Cerebellar cortex (tissue), 1 donor: ENCODE results near the gene TCEAL8.

ENCODE experiments used
- DNase-seq: peaks from one replicate; pipeline ENCODE4 v3.0.0-alpha.2; 2015; ENCODE audit warnings: low spot score

Gene TCEAL8

DNA sequence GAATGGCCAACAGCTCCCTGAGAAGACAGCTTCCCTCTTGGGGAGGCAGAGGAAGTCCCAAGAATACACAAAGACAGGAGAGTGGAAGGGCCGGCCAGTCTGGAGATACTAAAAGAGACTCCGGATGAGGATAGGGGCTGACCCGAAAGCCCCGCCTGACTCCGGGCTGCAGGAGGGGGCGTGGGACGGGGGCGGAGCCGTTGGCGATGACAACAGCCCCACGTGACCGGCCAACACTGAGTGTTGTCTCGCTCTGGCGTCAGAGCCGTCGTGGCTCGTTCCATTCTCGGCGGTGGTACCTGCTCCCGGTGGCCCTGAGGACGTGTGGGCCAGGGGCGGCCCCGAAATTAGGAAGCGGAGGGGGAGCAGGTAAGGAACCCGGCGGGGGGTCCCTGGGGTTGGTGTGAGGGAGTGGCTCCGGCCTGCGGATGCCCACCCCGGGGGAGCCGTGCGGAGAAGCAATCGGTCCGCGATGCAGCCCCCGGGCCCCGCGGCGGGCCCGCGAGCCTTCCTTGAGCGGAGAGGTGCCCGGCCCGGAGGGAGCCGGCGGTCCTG is 40.0 kb downstream of the TCEAL8 start, which contains the start of gene BEX4:
TSS of gene BEX4 (plus strand) at position 239 of the 555 bp plus-strand sequence. CDS start 1,046 bp downstream, outside the sequence.
- DNase-seq, result peak; percentile 83

DNA sequence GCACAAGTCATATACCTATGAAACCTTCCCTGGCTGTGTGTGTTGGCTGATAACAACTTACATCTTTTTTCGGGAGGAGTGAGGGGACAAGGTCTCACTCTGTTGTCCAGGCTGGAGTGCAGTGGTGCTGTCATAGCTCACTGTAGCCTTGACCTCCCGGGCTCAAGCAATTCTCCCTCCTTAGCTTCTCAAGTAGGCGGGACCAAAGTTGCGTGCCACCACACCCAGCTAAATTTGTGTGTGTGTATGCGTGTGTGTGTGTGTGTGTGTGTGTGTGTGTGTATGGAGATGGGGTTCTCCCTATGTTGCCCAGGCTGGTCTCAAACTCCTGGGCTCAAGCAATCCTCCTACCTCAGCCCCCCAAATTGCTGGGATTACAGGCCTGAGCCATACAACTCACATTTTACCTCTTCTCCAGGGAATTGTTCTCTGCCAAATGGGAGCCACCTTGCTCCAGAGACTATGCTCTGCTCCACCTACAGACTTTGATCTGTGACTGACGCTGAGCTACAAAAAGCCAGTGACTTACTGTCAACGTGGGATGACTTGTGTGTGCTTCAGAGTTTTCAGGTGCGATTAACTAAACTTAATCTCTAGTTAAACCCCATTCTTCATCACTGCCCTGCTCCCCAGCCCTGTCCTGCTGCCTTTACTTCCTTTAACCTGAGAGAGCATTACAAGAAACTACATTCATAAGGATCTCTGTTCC is 42.1 kb downstream of the TCEAL8 start:
- DNase-seq, result no peak

DNA sequence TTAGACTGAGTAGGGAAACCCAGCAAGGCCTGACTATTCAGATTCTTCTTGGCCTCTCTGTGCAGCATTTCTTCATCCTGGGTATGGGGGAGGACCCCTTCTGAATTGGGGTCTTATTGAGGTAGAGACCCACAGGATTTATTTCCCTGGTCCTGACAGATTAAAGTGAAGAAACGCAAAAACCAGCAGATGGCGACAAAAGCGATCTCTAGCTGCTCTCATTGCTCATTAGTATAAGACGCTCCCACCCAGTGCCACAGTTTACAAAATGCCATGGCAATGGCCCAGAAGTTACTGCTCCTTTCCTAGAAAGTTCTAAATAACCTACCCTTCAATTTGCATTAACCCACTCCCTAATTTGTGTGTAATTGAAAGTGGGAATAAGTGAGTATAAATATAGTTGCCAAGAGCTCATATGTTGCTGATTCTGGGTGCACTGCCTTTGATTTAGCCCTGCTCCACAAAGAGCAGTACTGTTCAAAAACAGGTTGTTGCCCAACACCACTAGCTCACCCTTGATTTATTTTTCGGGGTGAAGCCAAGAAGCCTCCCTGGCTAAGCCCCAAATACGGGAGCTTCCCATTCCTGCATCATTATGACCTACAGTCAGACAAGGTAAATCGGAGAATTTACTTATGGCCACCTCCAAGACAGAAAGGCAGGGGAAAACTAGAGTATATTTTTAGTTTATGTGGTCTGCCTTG is 43.8 kb downstream of the TCEAL8 start:
- peak; percentile 65 for DNase-seq

DNA sequence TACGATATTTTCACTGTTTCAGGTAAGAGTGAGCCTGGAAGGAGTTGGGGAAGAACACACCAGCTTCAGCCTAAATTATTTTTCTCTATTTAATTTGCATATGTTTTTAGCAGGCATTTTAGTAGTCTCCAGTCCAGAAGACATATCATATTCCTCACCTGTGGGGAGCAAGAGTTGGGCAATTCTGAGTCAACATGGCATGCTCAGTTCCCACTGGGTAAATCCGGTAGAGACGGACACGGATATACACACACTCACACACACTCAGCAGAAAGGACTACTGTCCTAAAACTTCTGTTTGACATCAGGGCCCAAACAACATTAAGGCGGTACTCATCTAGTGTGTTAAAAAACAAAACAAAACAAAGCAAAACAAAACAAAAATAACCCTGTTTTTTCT is 44.9 kb downstream of the TCEAL8 start:
- DNase-seq, result no peak
